Endothelial cell of umbilical vein (primary cell): ENCODE measurements around the gene VARS1.

ENCODE experiments used
- EZH2 ChIP-seq: IDR thresholded peaks from 2 replicates; pipeline ENCODE4 v1.6.1; 2012; ENCODE audit warnings: borderline replicate concordance, low read depth, mild to moderate bottlenecking, moderate library complexity, low read length, inconsistent platforms; ENCODE audit not compliant: severe bottlenecking
- FOS ChIP-seq: IDR thresholded peaks from 2 replicates; pipeline ENCODE4 v1.6.1; 2011; ENCODE audit warnings: mild to moderate bottlenecking, low read length, moderate library complexity, borderline replicate concordance; ENCODE audit not compliant: insufficient read depth
- GATA2 ChIP-seq: IDR thresholded peaks from 2 replicates; pipeline ENCODE4 v1.7.0; 2011; ENCODE audit warnings: low read depth, mild to moderate bottlenecking, moderate library complexity, mixed read lengths, low read length; ENCODE audit not compliant: insufficient read length, insufficient read depth
- JUN ChIP-seq: IDR thresholded peaks from 2 replicates; pipeline ENCODE4 v1.6.1; 2011; ENCODE audit warnings: borderline replicate concordance, low read depth; ENCODE audit not compliant: insufficient read length, insufficient read depth
- MAX ChIP-seq: IDR thresholded peaks from 2 replicates; pipeline ENCODE4 v1.6.1; 2011; ENCODE audit not compliant: insufficient read depth, insufficient read length
- MYC ChIP-seq: IDR thresholded peaks from one replicate; pipeline ENCODE4 v1.6.1; 2011; ENCODE audit warnings: mild to moderate bottlenecking, low read depth, low read length
- POLR2A ChIP-seq: IDR thresholded peaks from 2 replicates; pipeline ENCODE4 v1.6.1; 2012; ENCODE audit warnings: low read depth, mild to moderate bottlenecking, control low read depth, low read length
- POLR2AphosphoS5 ChIP-seq: IDR thresholded peaks from 2 replicates; pipeline ENCODE4 v1.6.1; 2012; ENCODE audit warnings: low read depth, mild to moderate bottlenecking, control low read depth, low read length, moderate library complexity; ENCODE audit not compliant: insufficient read depth
- TF ChIP-seq, protein P1 (sequence below), 2 donors: IDR thresholded peaks; 1 replicate in 1 of 2; 2 replicates in 1 of 2; pipeline ENCODE4 v1.5.1; 2011; ENCODE audit warnings: low read length in 2 of 2, mild to moderate bottlenecking in 2 of 2, moderate library complexity in 2 of 2, control low read depth in 1 of 2, inconsistent platforms in 1 of 2, low read depth in 1 of 2; ENCODE audit not compliant: insufficient read depth in 1 of 2; ENCODE audit errors: extremely low read depth in 1 of 2

DNA sequence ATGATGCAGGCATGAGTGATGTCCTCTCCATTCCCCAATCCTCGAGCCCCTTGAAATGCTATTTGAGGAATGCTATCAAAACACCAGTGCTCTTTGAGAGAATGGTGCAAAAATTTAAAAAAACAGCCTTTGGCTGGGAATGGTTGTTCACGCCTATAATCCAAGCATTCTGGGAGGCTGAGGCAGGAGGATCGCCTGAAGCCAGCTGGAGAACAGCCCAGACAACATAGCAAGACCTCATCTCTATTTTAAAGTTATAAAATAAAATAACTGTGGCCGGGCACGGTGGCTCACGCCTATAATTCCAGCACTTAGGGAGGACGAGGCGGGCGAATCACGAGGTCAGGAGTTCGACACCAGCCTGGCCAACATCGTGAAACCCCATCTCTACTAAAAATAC, 4.2 kb upstream of the VARS1 start:
- TF ChIP-seq, protein P1, sequence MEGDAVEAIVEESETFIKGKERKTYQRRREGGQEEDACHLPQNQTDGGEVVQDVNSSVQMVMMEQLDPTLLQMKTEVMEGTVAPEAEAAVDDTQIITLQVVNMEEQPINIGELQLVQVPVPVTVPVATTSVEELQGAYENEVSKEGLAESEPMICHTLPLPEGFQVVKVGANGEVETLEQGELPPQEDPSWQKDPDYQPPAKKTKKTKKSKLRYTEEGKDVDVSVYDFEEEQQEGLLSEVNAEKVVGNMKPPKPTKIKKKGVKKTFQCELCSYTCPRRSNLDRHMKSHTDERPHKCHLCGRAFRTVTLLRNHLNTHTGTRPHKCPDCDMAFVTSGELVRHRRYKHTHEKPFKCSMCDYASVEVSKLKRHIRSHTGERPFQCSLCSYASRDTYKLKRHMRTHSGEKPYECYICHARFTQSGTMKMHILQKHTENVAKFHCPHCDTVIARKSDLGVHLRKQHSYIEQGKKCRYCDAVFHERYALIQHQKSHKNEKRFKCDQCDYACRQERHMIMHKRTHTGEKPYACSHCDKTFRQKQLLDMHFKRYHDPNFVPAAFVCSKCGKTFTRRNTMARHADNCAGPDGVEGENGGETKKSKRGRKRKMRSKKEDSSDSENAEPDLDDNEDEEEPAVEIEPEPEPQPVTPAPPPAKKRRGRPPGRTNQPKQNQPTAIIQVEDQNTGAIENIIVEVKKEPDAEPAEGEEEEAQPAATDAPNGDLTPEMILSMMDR (IDR thresholded peaks at IDR 0.05; ENCODE audit: extremely low read depth in 1 of 2, insufficient read depth in 1 of 2, low read depth in 1 of 2, low read length in 2 of 2) = no peak
- TF ChIP-seq POLR2A (no peak), POLR2AphosphoS5 (no peak), MAX (no peak), JUN (no peak), EZH2 (no peak), FOS (no peak), MYC (no peak), GATA2 (no peak)
